ENCODE results near the gene TRIM60.
"Not testable (repeated sequence)": the region's sequence is repeated elsewhere in the genome, so short reads cannot be mapped to it uniquely, and the experiment has no call there.

The TRIM60 gene

GRCh38 chr4:165031436-165032211 is at the start of gene TRIM60:
TSS of gene TRIM60 (plus strand) at chr4:165031999. CDS start at chr4:165040073, 8,074 bp downstream.
- DNase-seq, result no peak

DNA sequence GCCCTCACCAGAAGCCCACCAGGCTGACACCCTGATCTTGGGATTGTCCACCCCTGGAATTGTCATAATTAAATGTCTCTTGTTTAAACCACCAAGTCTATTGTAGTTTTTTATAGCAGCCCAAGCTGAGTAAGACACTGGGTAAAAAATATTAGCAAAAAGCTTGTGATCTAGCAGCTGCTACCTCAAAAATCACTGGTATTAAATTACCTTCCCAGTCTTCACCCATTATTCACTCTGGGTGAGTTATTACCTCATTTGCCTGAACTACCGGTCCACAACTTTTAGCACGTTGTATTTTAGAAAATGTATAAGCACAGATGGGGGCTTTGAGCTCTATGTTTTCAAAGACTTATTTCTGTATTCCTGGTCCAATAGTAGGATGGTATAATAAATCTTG is 42.3 kb upstream of the TRIM60 start:
- DNase-seq, result no peak

DNA sequence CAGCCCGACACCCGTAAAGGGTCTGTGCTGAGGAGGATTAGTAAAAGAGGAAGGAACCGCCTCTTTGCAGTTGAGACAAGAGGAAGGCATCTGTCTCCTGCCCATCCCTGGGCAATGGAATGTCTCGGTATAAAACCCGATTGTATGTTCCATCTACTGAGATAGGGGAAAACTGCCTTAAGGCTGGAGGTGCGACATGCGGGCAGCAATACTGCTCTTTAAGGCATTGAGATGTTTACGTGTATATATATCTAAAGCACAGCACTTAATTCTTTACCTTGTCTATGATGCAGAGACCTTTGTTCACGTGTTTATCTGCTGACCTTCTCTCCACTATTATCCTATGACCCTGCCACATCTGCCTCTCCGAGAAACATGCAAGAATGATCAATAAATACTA is 41.0 kb upstream of the TRIM60 start:
- not testable (repeated sequence) for DNase-seq

GRCh38 chr4:164996123-164996522 is 35.7 kb upstream of the TRIM60 start:
- not testable (repeated sequence) for DNase-seq

- DNase-seq, result no peak
These were observed 34.5 kb upstream of the TRIM60 start for GRCh38 chr4:164997324-164997723.

DNA sequence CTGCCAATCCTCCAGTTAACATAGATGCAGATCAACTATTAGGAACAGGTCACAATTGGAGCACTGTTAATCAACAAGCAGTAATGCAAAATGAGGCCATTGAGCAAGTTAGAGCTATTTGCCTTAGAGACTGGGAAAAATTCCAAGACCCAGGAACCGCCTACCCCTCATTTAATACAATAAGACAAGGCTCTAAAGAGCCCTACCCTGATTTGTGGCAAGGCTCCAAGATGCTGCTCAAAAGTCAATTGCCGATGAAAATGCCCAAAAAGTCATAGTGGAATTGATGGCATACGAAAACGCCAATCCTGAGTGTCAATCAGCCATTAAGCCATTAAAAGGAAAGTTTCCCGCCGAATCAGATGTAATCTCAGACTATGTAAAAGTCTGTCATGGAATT is 33.9 kb upstream of the TRIM60 start:
- DNase-seq, result no peak

DNA sequence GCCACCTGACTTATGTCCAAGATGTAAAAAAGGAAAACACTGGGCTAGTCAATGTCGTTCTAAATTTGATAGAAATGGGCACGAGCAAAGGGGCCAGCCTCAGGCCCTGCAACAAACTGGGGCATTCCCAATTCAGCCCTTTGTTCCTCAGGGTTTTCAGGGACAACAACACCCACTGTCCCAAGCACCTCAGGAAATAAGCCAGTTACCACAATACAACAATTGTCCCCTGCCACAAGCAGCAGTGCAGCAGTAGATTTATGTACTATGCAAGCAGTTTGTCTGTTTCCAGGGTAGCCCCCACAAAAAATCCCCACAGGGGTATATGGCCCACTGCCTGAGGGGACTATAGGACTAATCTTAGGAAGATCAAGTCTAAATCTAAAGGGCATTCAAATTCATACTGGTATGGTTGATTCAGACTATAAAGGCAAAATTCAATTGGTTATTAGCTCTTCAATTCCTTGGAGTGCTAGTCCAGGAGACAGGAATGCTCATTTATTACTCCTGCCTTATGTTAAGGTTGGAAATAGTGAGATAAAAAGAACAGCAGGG is 33.2 kb upstream of the TRIM60 start:
- not testable (repeated sequence) for DNase-seq

- DNase-seq, result not testable (repeated sequence)
These were observed 29.8 kb upstream of the TRIM60 start for GRCh38 chr4:165001957-165002356.

GRCh38 chr4:165005352-165005925 is 26.4 kb upstream of the TRIM60 start:
- DNase-seq, result no peak

DNA sequence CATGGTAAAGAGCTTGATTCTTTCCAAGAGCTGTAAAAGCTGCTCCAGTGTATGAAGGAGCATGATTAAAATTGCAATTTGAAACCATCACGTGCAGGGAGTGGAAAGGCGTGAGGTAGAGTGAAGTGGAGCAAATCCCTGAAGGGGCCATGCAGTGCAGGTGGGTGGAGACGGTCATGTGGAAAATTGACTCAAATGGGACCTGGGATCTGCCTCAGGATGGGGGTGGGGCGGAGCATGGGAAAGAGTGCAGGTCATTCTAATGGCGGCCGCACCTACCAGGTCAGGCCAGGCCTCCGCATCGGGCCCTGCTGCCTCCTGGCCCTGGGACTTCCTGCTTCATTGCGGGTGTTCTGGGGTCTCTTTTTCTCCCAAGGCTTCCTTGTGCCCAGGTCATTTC is 25.3 kb upstream of the TRIM60 start:
- no peak for DNase-seq

GRCh38 chr4:165006886-165007285 is 24.9 kb upstream of the TRIM60 start:
- no peak for DNase-seq

DNA sequence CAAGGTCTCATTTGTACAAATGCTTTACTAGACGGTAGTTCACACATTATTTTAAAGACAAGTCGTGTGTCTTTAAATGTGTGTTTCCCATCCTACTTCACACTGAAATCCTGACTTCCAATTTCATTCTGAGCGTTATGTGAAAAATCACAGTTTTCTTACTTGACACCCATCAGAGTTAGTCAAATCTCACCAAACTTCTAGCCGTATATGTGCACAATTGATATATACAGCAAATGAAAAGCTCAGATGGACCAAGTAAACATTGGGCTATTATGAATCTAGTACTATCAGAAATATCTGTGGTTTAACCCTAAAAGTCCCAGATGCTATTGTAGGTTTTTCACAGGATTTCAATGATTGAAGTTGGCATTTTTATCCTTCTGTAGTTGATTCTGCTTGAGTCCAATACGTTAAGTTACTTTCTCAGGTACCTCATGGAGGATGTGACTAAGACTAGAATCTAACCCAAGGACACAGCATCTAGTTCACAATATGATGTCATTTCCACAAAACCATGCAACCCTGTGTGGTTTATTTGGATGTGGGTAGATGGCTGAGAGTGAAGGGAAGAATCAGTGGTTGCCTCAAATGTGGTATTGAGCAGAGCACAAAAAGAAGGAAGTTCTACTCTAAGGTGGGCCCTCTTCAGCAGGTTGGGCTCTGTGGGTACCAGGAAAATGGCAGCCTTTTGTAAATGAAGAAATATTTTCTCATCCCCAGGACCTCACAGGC is 22.1 kb upstream of the TRIM60 start:
- DNase-seq, result no peak

GRCh38 chr4:165010487-165010886 is 21.3 kb upstream of the TRIM60 start:
- DNase-seq, result no peak

DNA sequence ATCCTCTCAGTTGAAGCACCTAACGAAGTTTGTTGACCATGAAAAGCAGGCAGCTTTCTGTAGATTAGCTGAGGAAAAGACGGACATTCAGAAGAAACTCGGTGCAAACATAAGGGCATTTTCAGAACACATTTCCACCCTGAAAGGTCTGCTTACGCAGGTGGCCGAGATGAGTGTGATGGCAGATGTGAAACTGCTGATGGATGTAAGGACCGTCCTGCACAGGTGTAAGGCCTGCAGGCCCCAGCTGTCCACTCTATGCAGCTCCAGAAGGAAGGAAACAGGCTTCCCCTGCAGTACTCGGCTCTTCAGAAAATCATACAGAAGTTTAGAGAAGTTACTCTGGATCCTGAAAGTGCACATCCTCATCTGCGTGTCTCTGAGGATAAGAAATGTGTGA is 20.8 kb upstream of the TRIM60 start:
- DNase-seq, result no peak

DNA sequence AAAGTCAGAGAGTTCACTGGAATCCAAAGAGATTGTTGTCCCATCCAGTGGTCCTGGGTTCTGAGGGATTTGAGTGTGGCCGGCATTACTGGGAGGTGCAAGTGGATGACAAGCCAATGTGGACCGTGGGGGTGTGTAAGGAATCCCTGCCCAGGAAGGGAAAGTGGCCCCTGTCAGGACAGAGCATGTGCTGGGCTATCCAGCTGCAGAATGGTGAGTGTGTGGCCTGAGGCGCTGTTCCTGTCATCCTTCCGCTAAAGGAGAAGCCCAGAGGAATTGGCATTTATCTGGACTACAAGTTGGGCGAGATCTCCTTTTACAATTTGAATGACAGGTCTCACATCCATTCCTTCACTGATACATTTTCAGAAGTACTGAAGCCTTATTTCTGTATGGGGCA is 20.4 kb upstream of the TRIM60 start:
- DNase-seq, result no peak

DNA sequence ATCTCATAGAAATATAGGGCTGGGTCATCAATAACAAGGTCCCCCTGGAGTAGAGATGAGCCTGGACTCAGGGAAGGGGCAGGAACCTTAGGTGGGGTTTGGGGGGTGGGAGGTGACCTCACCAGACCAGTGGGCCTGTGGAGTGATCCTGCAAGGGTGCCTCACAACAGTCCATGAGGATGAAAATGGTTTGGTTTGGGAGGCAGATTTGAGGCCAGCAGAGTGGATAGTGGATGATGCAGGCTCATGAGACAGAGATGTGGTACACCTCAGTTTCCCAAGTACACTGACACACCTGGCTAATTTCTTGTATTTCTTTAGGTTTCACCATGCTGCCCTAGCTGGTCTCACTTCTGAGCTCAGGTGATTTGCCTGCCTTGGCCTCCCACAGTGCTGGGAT is 18.1 kb upstream of the TRIM60 start:
- DNase-seq, result no peak

DNA sequence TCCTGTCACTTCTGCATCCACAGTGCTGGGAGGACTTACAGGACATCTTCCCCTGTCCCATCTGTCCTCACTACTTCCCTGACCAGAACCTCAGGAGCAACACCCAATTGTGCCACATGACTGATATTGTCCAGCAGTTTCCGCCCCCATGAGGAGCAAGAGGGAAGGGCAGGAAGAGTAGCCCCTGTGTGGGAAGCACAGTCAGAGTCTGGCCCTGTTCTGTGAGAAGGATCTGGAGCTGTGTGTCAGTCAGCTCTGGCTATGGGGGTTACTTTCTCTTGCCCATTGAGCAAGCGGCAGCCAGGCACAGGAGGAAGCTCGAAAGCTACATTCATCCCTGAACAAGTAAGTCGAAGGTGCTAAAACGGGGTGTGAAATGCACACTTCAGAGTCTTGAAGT is 14.8 kb upstream of the TRIM60 start:
- no peak for DNase-seq

DNA sequence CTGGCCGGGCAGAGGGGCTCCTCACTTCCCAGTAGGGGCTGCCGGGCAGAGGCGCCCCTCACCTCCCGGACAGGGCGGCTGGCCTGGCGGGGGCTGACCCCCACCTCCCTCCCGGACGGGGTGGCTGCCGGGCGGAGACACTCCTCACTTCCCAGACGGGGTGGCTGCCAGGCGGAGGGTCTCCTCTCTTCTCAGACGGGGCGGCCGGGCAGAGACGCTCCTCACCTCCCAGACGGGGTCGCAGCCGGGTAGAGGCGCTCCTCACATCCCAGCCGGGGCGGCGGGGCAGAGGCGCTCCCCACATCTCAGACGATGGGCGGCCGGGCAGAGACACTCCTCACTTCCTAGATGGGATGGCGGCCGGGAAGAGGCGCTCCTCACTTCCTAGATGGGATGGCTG is 11.8 kb upstream of the TRIM60 start:
- not testable (repeated sequence) for DNase-seq

DNA sequence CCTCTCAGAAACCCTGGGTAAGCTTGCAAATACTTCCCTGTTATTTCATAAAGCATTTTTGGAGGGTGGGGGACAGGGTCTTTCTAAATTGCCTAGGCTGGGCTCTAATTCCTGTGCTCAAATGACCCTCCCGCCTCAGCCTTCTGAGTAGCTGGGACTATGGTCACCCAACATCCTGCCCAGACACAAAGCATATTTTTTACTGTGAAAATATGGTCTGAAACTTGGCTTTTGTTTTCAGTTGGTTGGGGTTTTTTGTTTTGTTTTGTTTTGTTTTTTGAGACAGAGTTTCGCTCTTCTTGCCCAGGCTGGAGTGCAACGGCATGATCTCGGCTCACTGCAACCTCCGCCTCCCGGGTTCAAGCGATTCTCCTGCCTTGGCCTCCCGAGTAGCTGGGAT is 6.0 kb upstream of the TRIM60 start:
- DNase-seq, result not testable (repeated sequence)

- DNase-seq, result no peak
These were observed 3.9 kb upstream of the TRIM60 start for GRCh38 chr4:165027762-165028402.

DNA sequence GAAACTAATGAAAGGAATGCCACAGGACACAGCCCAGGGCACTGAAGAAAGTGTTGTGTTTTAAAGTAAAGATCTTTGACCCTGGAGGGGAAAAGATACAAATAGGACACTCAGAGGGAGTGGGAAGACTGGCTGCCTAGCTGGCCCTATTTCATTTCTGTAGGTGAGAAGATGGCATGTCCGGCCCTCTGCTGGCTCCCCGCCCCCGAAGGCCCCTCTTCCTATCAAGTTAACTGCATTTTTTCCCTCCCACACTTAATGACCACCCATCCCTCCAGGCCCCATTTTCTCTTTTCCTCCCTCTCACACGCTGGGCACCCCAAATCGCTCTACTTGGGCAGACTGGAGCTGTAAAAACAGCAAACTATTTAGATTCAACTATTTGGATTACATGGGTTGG is 16.4 kb downstream of the TRIM60 start:
- no peak for DNase-seq

- no peak for DNase-seq
These were observed 20.8 kb downstream of the TRIM60 start for GRCh38 chr4:165052627-165053026.

- DNase-seq, result no peak
These were observed 21.8 kb downstream of the TRIM60 start, which contains the start of gene TRIM75 for GRCh38 chr4:165053645-165054044. TSS of gene TRIM75 (plus strand) at chr4:165053866. CDS start at chr4:165059148, 5,282 bp downstream.

Data from activated effector memory CD4-positive, alpha-beta T cell treated with anti-CD3 and anti-CD28 coated beads, Interleukin-2, amount 50 U/mL, for 16 hours (primary cell).